Upper lobe of right lung (tissue), 1 donor: ENCODE data around the gene URM1. TPM values are rescaled to one million over a fixed set of nuclear protein-coding genes. Genes with fewer than 3 reads are reported as not detected.
A peak's percentile ranks its signal among the peaks of the same experiment; 100 is the strongest.

Source experiments
- ATAC-seq: fragments of 200-7000 bp; cut with Tn5 transposase; one replicate; pipeline ENCODE4 v1.9.1; 2020; ENCODE audit warnings: mild to moderate bottlenecking, moderate library complexity
- DNase-seq: peaks from one replicate; pipeline ENCODE4 v3.0.0-alpha.2; 2020
- H3K27ac ChIP-seq: fragments of 200-600 bp; one replicate; pipeline ENCODE4 v1.8.0; 2022
- H3K27me3 ChIP-seq: fragments of 200-600 bp; one replicate; pipeline ENCODE4 v1.8.0; 2022; ENCODE audit warnings: mild to moderate bottlenecking
- H3K36me3 ChIP-seq: fragments of 200-600 bp; one replicate; pipeline ENCODE4 v1.8.0; 2022
- H3K4me1 ChIP-seq: fragments of 200-600 bp; one replicate; pipeline ENCODE4 v1.8.0; 2022
- H3K4me3 ChIP-seq: fragments of 200-600 bp; one replicate; pipeline ENCODE4 v1.8.0; 2022; ENCODE audit warnings: mild to moderate bottlenecking
- H3K9me3 ChIP-seq: fragments of 200-600 bp; one replicate; pipeline ENCODE4 v1.8.0; 2022
- intact Hi-C: fragments of 100-400 bp; cut with DNase I; formaldehyde crosslinking; loops from one replicate; pipeline ENCODE4 v1.11.0; 2022
- total RNA-seq: library from RNA; stranded (reverse); fragmentation: NEBNext Ultra II Directional; extraction: Animal tissue kit (Norgen Biotek cat#: 25700); gene quantifications from one replicate; pipeline ENCODE4 v1.2.1, GENCODE V29; 2021
- TF ChIP-seq, protein P1 (sequence below): fragments of 200-600 bp; IDR thresholded peaks from one replicate; pipeline ENCODE4 v1.8.0; 2022; ENCODE audit warnings: antibody characterized with exemption
- donor health status: DM: no; HTN: yes; CAD: no; lungs with severe emphysema.

Gene URM1
- total RNA-seq, 1 donor from 2014 or later: 56.5 TPM

DNA sequence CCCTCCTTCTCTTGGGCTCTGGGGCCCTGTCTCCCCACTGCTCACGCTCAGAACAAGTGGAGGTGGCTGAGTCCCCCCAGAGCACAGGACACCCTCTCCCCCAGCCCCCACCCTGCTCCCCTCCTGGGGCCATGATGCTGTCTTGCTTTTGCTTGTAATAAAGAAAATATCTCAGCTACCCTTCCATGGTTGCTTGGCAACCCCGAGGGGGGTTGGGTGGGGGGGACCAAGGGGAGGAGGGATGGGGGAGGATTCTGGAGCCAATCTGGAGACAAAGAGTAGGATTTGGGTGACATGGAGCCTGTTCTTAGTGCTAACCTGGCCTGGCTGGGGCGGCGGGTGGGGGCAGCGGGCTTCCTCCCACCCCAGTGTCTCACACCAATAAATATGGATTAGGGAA is 33.4 kb downstream of the URM1 start:
- Histone ChIP-seq H3K27ac (no peak overlapping the region), H3K4me1 (no peaks in the 10 kb centered on the region), H3K36me3 (no peaks in the 10 kb centered on the region), H3K9me3 (no peaks in the 10 kb centered on the region), H3K4me3 (no peak overlapping the region), H3K27me3 (no peaks in the 10 kb centered on the region)
- ATAC-seq: no peak
- intact Hi-C loops: no loop called here
- TF ChIP-seq, protein P1, sequence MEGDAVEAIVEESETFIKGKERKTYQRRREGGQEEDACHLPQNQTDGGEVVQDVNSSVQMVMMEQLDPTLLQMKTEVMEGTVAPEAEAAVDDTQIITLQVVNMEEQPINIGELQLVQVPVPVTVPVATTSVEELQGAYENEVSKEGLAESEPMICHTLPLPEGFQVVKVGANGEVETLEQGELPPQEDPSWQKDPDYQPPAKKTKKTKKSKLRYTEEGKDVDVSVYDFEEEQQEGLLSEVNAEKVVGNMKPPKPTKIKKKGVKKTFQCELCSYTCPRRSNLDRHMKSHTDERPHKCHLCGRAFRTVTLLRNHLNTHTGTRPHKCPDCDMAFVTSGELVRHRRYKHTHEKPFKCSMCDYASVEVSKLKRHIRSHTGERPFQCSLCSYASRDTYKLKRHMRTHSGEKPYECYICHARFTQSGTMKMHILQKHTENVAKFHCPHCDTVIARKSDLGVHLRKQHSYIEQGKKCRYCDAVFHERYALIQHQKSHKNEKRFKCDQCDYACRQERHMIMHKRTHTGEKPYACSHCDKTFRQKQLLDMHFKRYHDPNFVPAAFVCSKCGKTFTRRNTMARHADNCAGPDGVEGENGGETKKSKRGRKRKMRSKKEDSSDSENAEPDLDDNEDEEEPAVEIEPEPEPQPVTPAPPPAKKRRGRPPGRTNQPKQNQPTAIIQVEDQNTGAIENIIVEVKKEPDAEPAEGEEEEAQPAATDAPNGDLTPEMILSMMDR: no peak
- no peak for DNase-seq

DNA sequence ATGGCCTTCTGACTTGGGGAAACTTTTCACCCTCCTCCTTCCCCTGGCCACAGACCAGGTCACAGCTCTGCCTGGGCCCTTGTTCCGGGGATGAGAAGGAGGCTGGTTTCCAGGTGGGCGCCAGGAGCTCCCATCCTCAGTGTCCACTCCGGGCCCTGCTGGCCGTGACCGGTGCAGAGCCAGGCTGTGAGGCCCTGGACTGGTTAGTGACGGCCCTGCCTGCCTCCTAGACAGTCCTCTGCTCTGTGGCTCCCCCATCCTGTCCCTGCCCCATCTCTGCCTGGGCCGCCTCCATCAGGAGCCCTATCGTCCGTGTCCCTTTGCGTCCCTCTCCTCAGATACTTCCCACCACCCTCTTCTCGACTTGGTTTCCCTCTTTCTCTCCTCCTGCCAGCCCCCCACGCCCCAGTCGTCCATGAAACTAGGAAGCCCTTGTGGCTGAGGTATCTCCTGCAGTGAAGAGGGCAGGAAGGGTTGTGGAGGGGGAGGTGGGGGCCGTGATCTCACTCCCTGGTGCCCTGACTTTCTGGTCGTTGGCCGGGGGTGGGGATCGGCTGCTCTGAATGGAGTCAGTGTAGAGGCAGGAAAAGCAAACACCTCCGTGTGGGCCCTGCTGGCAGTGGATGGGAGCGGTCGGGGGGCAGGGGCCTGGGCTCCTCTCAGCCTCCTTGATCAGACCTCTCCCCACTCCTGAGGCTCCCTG is 34.1 kb downstream of the URM1 start:
- intact Hi-C loops: no loop called here
- TF ChIP-seq, protein P1: no peak
- no peaks in the 10 kb centered on the region for H3K9me3 ChIP-seq
- H3K27ac ChIP-seq: no peak overlapping the region
- no peak overlapping the region for H3K4me3 ChIP-seq
- H3K27me3 ChIP-seq: no peaks in the 10 kb centered on the region
- H3K4me1 ChIP-seq: no peaks in the 10 kb centered on the region
- no peaks in the 10 kb centered on the region for H3K36me3 ChIP-seq
- ATAC-seq (peak; percentile 18), DNase-seq (no peak)

DNA sequence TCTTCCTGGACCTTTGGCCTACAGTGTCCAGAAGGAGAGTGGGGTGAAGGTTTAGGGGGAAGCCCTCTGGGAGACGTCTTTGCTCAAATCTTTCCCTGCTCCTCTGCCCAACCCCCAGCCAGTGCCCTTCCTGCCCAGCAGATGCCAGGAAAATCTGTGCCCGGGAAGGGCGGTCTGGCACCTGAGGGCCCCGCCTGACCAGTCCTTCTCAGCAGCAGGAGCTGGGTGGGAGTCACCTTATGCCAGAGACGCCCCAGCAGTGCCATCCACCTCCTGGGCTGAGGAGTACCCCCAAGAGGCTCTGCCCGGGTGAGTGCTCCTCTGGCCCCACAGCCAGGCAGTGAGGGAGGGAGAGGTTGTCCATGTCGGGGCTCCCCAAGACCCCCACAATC is 34.6 kb downstream of the URM1 start:
- H3K9me3 ChIP-seq: no peaks in the 10 kb centered on the region
- intact Hi-C loops: no loop called here
- no peaks in the 10 kb centered on the region for H3K36me3 ChIP-seq
- DNase-seq (no peak), ATAC-seq (no peak)
- H3K27ac ChIP-seq: no peak overlapping the region
- TF ChIP-seq, protein P1: no peak
- H3K4me3 ChIP-seq: no peak overlapping the region
- H3K27me3 ChIP-seq: no peaks in the 10 kb centered on the region
- no peaks in the 10 kb centered on the region for H3K4me1 ChIP-seq

DNA sequence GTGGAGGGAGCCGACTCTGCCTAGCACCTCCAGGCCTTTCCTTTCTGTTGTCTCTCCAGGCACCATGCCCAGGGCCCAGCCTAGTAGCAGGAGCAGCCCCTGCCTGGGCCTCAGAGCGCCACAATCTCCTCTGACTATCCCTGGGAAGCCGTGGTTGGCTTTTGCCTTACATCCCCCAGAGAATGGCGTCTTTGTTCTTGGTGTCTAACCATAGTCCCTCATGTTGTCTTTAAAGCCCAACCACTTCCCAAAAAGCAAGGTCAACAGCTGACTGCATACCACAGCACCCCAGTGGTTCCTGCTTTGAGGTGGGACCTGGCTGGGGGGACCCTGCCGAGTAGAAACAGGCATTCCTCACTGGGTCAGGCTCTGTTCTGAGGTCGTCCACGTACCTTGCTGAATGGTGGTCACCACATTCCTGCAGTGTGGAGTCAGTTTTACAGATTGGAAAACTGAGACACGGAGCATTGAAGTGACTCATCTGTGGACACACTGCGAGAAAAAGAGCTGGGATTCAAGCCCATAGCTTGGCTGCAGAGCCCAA is 35.7 kb downstream of the URM1 start:
- H3K27ac ChIP-seq: no peak overlapping the region
- no peaks in the 10 kb centered on the region for H3K9me3 ChIP-seq
- H3K36me3 ChIP-seq: no peaks in the 10 kb centered on the region
- no peak for ATAC-seq
- H3K4me3 ChIP-seq: no peak overlapping the region
- TF ChIP-seq, protein P1: no peak
- no peak for DNase-seq
- H3K4me1 ChIP-seq: no peaks in the 10 kb centered on the region
- no peaks in the 10 kb centered on the region for H3K27me3 ChIP-seq
- intact Hi-C loops: no loop called here

DNA sequence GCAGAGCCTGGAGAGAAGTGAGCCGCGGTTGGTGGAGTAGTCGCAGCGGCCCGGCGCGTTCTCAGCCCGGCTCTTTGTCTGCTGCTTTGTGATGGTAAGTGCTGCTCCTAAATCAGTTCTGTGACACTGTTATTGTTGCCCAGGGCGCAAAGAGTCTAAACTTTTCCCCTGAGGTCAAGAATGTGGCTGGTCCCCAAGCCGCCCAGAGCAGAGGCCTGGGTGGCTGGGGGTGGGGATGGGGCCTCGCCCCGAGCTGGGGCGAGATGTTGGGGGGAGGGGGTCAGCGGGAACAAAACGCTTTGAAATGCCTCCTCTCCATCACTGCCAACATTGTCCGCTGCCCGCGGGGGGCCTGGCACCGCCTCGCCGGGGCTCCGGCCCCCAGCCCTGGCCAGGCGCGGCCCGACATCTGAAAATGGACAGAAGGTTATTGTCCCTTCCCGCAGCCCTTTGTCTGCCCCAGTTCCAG is 37.8 kb downstream of the URM1 start:
- Histone ChIP-seq H3K27me3 (peaks cover 3% of the 10 kb centered on the region), H3K27ac (no peak overlapping the region), H3K9me3 (no peaks in the 10 kb centered on the region), H3K4me3 (no peak overlapping the region), H3K36me3 (no peaks in the 10 kb centered on the region), H3K4me1 (no peaks in the 10 kb centered on the region)
- intact Hi-C loops: no loop called here
- ATAC-seq (no peak), DNase-seq (no peak)
- TF ChIP-seq, protein P1: no peak
